Stimulated activated CD4-positive, alpha-beta T cell treated with anti-CD3 and anti-CD28 coated beads, Interleukin-15, amount 100 ng/mL, for 24 hours (primary cell): Measurements from ENCODE around the gene ADCY10.
A peak's percentile ranks its signal among the peaks of the same experiment; 100 is the strongest.
"Not testable (repeated sequence)": the region's sequence is repeated elsewhere in the genome, so short reads cannot be mapped to it uniquely, and the experiment has no call there.

Experiments used
- DNase-seq: peaks from one replicate; pipeline ENCODE4 v3.0.0-alpha.2; 2020

Gene ADCY10

GRCh38 chr1:167808104-167808503 lies 105.8 kb downstream of the ADCY10 start:
- no peak for DNase-seq

- DNase-seq: not testable (repeated sequence)
Observed at GRCh38 chr1:167806676-167807075, 107.3 kb downstream of the ADCY10 start.

GRCh38 chr1:167806235-167806634 lies 107.7 kb downstream of the ADCY10 start:
- not testable (repeated sequence) for DNase-seq

- DNase-seq: peak; percentile 10
Observed at GRCh38 chr1:167805041-167805556, 108.8 kb downstream of the ADCY10 start.

- peak; percentile 95 for DNase-seq
Observed at GRCh38 chr1:167803358-167804207, 110.4 kb downstream of the ADCY10 start.

GRCh38 chr1:167802235-167802634 lies 111.7 kb downstream of the ADCY10 start:
- DNase-seq: no peak

- DNase-seq: no peak
Observed at GRCh38 chr1:167800251-167800650, 113.7 kb downstream of the ADCY10 start.

- DNase-seq: no peak
Observed at GRCh38 chr1:167799747-167800146, 114.2 kb downstream of the ADCY10 start.

GRCh38 chr1:167798952-167799351 lies 115.0 kb downstream of the ADCY10 start:
- DNase-seq: no peak

GRCh38 chr1:167797015-167797414 lies 116.9 kb downstream of the ADCY10 start:
- DNase-seq: peak; percentile 29

GRCh38 chr1:167795810-167796740 lies 117.9 kb downstream of the ADCY10 start:
- no peak for DNase-seq

GRCh38 chr1:167794043-167794442 lies 119.9 kb downstream of the ADCY10 start:
- DNase-seq: no peak

- no peak for DNase-seq
Observed at GRCh38 chr1:167792188-167792565, 121.8 kb downstream of the ADCY10 start.

GRCh38 chr1:167791281-167792187 lies 122.4 kb downstream of the ADCY10 start:
- DNase-seq: no peak

GRCh38 chr1:167790117-167790516 lies 123.8 kb downstream of the ADCY10 start:
- DNase-seq: no peak

- no peak for DNase-seq
Observed at GRCh38 chr1:167789501-167789900, 124.4 kb downstream of the ADCY10 start.

- no peak for DNase-seq
Observed at GRCh38 chr1:167786502-167786901, 127.4 kb downstream of the ADCY10 start.

- DNase-seq: no peak
Observed at GRCh38 chr1:167784876-167785550, 128.9 kb downstream of the ADCY10 start.

- no peak for DNase-seq
Observed at GRCh38 chr1:167782946-167783345, 131.0 kb downstream of the ADCY10 start.

GRCh38 chr1:167781558-167781957 lies 132.4 kb downstream of the ADCY10 start:
- DNase-seq: no peak

- peak; percentile 31 for DNase-seq
Observed at GRCh38 chr1:167777269-167777650, 136.7 kb downstream of the ADCY10 start.
